ENCODE measurements around the gene KMO.

Gene KMO

GRCh38 chr1:241532162-241532531 is at the start of gene KMO:
Gene KMO (plus strand): TSS chr1:241532378. CDS start chr1:241532445, 67 bp downstream.
- Mint-ChIP-seq H3K4me1 (ENCODE audit: low read depth) (peaks cover 11% of the 10 kb centered on the region), H3K36me3 (ENCODE audit: low read depth) (no peaks in the 10 kb centered on the region), H3K27me3 (ENCODE audit: low read depth) (peaks cover 34% of the 10 kb centered on the region), H3K4me3 (peak within 1 kb of the TSS; percentile 98), H3K27ac (peak within 1 kb of the TSS; percentile 91), H3K9me3 (no peaks in the 10 kb centered on the region)

GRCh38 chr1:241482761-241483250 is 49.4 kb upstream of the KMO start:
- no peak overlapping the region for H3K4me3 Mint-ChIP-seq
- no peak overlapping the region for H3K27ac Mint-ChIP-seq
- no peaks in the 10 kb centered on the region for H3K9me3 Mint-ChIP-seq
- no peaks in the 10 kb centered on the region for H3K27me3 Mint-ChIP-seq (ENCODE audit: low read depth)
- no peaks in the 10 kb centered on the region for H3K4me1 Mint-ChIP-seq (ENCODE audit: low read depth)
- no peaks in the 10 kb centered on the region for H3K36me3 Mint-ChIP-seq (ENCODE audit: low read depth)

- H3K36me3 Mint-ChIP-seq (ENCODE audit: low read depth), result no peaks in the 10 kb centered on the region
- H3K4me1 Mint-ChIP-seq (ENCODE audit: low read depth), result no peaks in the 10 kb centered on the region
- H3K9me3 Mint-ChIP-seq, result no peaks in the 10 kb centered on the region
- no peaks in the 10 kb centered on the region for H3K27me3 Mint-ChIP-seq (ENCODE audit: low read depth)
- H3K27ac Mint-ChIP-seq, result no peak overlapping the region
- H3K4me3 Mint-ChIP-seq, result no peak overlapping the region
Measured at GRCh38 chr1:241485145-241485544, 47.0 kb upstream of the KMO start.

- no peak overlapping the region for H3K4me3 Mint-ChIP-seq
- no peaks in the 10 kb centered on the region for H3K27me3 Mint-ChIP-seq (ENCODE audit: low read depth)
- H3K27ac Mint-ChIP-seq, result no peak overlapping the region
- no peaks in the 10 kb centered on the region for H3K4me1 Mint-ChIP-seq (ENCODE audit: low read depth)
- H3K9me3 Mint-ChIP-seq, result no peaks in the 10 kb centered on the region
- no peaks in the 10 kb centered on the region for H3K36me3 Mint-ChIP-seq (ENCODE audit: low read depth)
Measured at GRCh38 chr1:241485554-241485992, 46.6 kb upstream of the KMO start.

GRCh38 chr1:241488739-241489138 is 43.4 kb upstream of the KMO start:
- Mint-ChIP-seq H3K27me3 (ENCODE audit: low read depth) (no peaks in the 10 kb centered on the region), H3K4me3 (no peak overlapping the region), H3K9me3 (no peaks in the 10 kb centered on the region), H3K4me1 (ENCODE audit: low read depth) (no peaks in the 10 kb centered on the region), H3K27ac (no peak overlapping the region), H3K36me3 (ENCODE audit: low read depth) (no peaks in the 10 kb centered on the region)

GRCh38 chr1:241495741-241496140 is 36.4 kb upstream of the KMO start:
- peaks cover 23% of the 10 kb centered on the region for H3K36me3 Mint-ChIP-seq (ENCODE audit: low read depth)
- H3K27ac Mint-ChIP-seq, result no peak overlapping the region
- H3K27me3 Mint-ChIP-seq (ENCODE audit: low read depth), result no peaks in the 10 kb centered on the region
- no peak overlapping the region for H3K4me3 Mint-ChIP-seq
- no peaks in the 10 kb centered on the region for H3K9me3 Mint-ChIP-seq
- no peaks in the 10 kb centered on the region for H3K4me1 Mint-ChIP-seq (ENCODE audit: low read depth)

GRCh38 chr1:241499910-241500309 is 32.3 kb upstream of the KMO start:
- Mint-ChIP-seq H3K4me3 (no peak overlapping the region), H3K4me1 (ENCODE audit: low read depth) (no peaks in the 10 kb centered on the region), H3K27ac (no peak overlapping the region), H3K36me3 (ENCODE audit: low read depth) (peaks cover 34% of the 10 kb centered on the region), H3K27me3 (ENCODE audit: low read depth) (no peaks in the 10 kb centered on the region), H3K9me3 (no peaks in the 10 kb centered on the region)

GRCh38 chr1:241503444-241503843 is 28.7 kb upstream of the KMO start:
- H3K36me3 Mint-ChIP-seq (ENCODE audit: low read depth), result peaks cover 39% of the 10 kb centered on the region

GRCh38 chr1:241507189-241507863 is 24.9 kb upstream of the KMO start:
- H3K27ac Mint-ChIP-seq, result no peak overlapping the region
- H3K36me3 Mint-ChIP-seq (ENCODE audit: low read depth), result peaks cover 42% of the 10 kb centered on the region
- H3K27me3 Mint-ChIP-seq (ENCODE audit: low read depth), result no peaks in the 10 kb centered on the region
- H3K4me3 Mint-ChIP-seq, result no peak overlapping the region
- H3K9me3 Mint-ChIP-seq, result no peaks in the 10 kb centered on the region
- H3K4me1 Mint-ChIP-seq (ENCODE audit: low read depth), result no peaks in the 10 kb centered on the region

More at GRCh38 chr1:241503444-241503843, 28.7 kb upstream of the KMO start:
- Mint-ChIP-seq H3K4me3 (no peak overlapping the region), H3K4me1 (ENCODE audit: low read depth) (no peaks in the 10 kb centered on the region), H3K9me3 (no peaks in the 10 kb centered on the region), H3K27ac (no peak overlapping the region), H3K27me3 (ENCODE audit: low read depth) (no peaks in the 10 kb centered on the region)

- Mint-ChIP-seq H3K4me3 (no peak overlapping the region), H3K27me3 (ENCODE audit: low read depth) (no peaks in the 10 kb centered on the region), H3K4me1 (ENCODE audit: low read depth) (peaks cover 19% of the 10 kb centered on the region), H3K36me3 (ENCODE audit: low read depth) (peaks cover 28% of the 10 kb centered on the region), H3K9me3 (no peaks in the 10 kb centered on the region), H3K27ac (no peak overlapping the region)
Measured at GRCh38 chr1:241513378-241513777, 18.8 kb upstream of the KMO start.

- H3K27ac Mint-ChIP-seq, result peak overlapping the region; percentile 82
- peaks cover 22% of the 10 kb centered on the region for H3K27me3 Mint-ChIP-seq (ENCODE audit: low read depth)
- H3K4me3 Mint-ChIP-seq, result peak overlapping the region; percentile 82
Measured at GRCh38 chr1:241518476-241519307, 13.5 kb upstream of the KMO start.

GRCh38 chr1:241519308-241520079 is 12.7 kb upstream of the KMO start, which contains the start of gene FH:
Gene FH (minus strand): TSS chr1:241519755. CDS start chr1:241519722, 33 bp downstream.
- peak within 1 kb of the TSS; percentile 82 for H3K27ac Mint-ChIP-seq

More at GRCh38 chr1:241518476-241519307, 13.5 kb upstream of the KMO start:
- Mint-ChIP-seq H3K4me1 (ENCODE audit: low read depth) (peaks cover 20% of the 10 kb centered on the region), H3K9me3 (no peaks in the 10 kb centered on the region), H3K36me3 (ENCODE audit: low read depth) (peaks cover 11% of the 10 kb centered on the region)

GRCh38 chr1:241520080-241520465 is 12.1 kb upstream of the KMO start:
- Mint-ChIP-seq H3K4me3 (no peak overlapping the region), H3K27ac (no peak overlapping the region), H3K9me3 (no peaks in the 10 kb centered on the region), H3K36me3 (ENCODE audit: low read depth) (peaks cover 8% of the 10 kb centered on the region), H3K27me3 (ENCODE audit: low read depth) (peaks cover 35% of the 10 kb centered on the region), H3K4me1 (ENCODE audit: low read depth) (peaks cover 16% of the 10 kb centered on the region)

More at GRCh38 chr1:241519308-241520079, 12.7 kb upstream of the KMO start, which contains the start of gene FH:
- Mint-ChIP-seq H3K36me3 (ENCODE audit: low read depth) (peaks cover 8% of the 10 kb centered on the region), H3K9me3 (no peaks in the 10 kb centered on the region), H3K4me3 (peak within 1 kb of the TSS; percentile 82), H3K4me1 (ENCODE audit: low read depth) (peaks cover 16% of the 10 kb centered on the region), H3K27me3 (ENCODE audit: low read depth) (peaks cover 29% of the 10 kb centered on the region)

GRCh38 chr1:241521718-241522117 is 10.5 kb upstream of the KMO start:
- Mint-ChIP-seq H3K9me3 (no peaks in the 10 kb centered on the region), H3K27me3 (ENCODE audit: low read depth) (peaks cover 41% of the 10 kb centered on the region), H3K4me3 (no peak overlapping the region), H3K36me3 (ENCODE audit: low read depth) (peaks cover 3% of the 10 kb centered on the region), H3K27ac (no peak overlapping the region), H3K4me1 (ENCODE audit: low read depth) (peaks cover 13% of the 10 kb centered on the region)

Data from T-helper 1 cell treated with Interleukin-12 subunit alpha and Interleukin-12 subunit beta and Interleukin-4 antibody, amounts not matched to agents 30 μg/mL and 1 μg/mL, for 36 hours (primary cell).